ENCODE results near the gene OPRM1. TPM values are rescaled to one million over a fixed set of nuclear protein-coding genes. Genes with fewer than 3 reads are reported as not detected.

Gene OPRM1
- total RNA-seq, 1 experiment from 2014 or later, result not detected

- Histone ChIP-seq H3K14ac (ENCODE audit: insufficient read depth, low read length) (no peak overlapping the region), H3K9ac (ENCODE audit: extremely low read depth, insufficient read length, low read length) (no peak overlapping the region), H2AFZ (ENCODE audit: low read length) (no peak overlapping the region), H3K23me2 (ENCODE audit: insufficient read length, low read depth, low read length, poor library complexity, severe bottlenecking) (no peaks in the 10 kb centered on the region), H3K79me1 (ENCODE audit: insufficient read depth, low read depth, low read length, poor library complexity, severe bottlenecking) (no peaks in the 10 kb centered on the region), H2BK20ac (ENCODE audit: low read depth, low read length, poor library complexity, severe bottlenecking) (no peak overlapping the region), H3K23ac (ENCODE audit: insufficient read length, low read depth, low read length) (no peak overlapping the region), H3K4me1 (ENCODE audit: insufficient read depth, low read length) (peaks cover 12% of the 10 kb centered on the region; the same call in 1 of the 2 replicates), H3K9me3 (ENCODE audit: control insufficient read depth, low read depth, low read length) (no peaks in the 10 kb centered on the region), H3K4ac (ENCODE audit: low read depth, low read length) (no peak overlapping the region), H4K5ac (ENCODE audit: insufficient read length, low read depth, low read length) (no peak overlapping the region), H3K4me2 (ENCODE audit: insufficient read depth, insufficient read length, low read length) (peak overlapping the region; percentile 51), H3K27me3 (ENCODE audit: insufficient read depth, low read length) (no peaks in the 10 kb centered on the region), H2BK5ac (ENCODE audit: insufficient read length, low read length) (no peak overlapping the region), H3K27ac (ENCODE audit: insufficient read length, low read depth, low read length) (peak overlapping the region; percentile 27), H4K91ac (ENCODE audit: insufficient read length, low read depth, low read length) (no peak overlapping the region), H4K20me1 (ENCODE audit: control insufficient read depth, insufficient read depth, insufficient read length) (no peaks in the 10 kb centered on the region), H2BK120ac (ENCODE audit: low read depth, low read length, poor library complexity, severe bottlenecking) (no peak overlapping the region), H3T11ph (ENCODE audit: low read length) (no peak overlapping the region), H2BK12ac (ENCODE audit: insufficient read length, low read depth, low read length) (no peak overlapping the region), H2BK15ac (ENCODE audit: low read depth, low read length) (no peak overlapping the region), H3K79me2 (ENCODE audit: insufficient read depth, low read length) (no peaks in the 10 kb centered on the region), H4K8ac (replicated peaks; ENCODE audit: insufficient read length, low read depth, low read length) (no peak overlapping the region), H2AK5ac (ENCODE audit: insufficient read length, low read length) (no peak overlapping the region), H3K18ac (ENCODE audit: insufficient read length, low read depth, low read length) (no peak overlapping the region), H3K56ac (ENCODE audit: insufficient read length, low read depth, low read length) (no peak overlapping the region)
- Mint-ChIP-seq H3K27ac (peak overlapping the region in 2 of 3 experiments; percentile 7 to 91; a peak in 3 of 7 replicates), H3K9me3 (no peaks in the 10 kb centered on the region; a peak in 1 of 5 replicates), H3K4me3 (peak overlapping the region in 1 of 2 experiments; percentile 2; a peak in 1 of 5 replicates), H3K36me3 (ENCODE audit: insufficient read depth in 1 of 3, low read depth in 3 of 3) (no peaks in the 10 kb centered on the region; a peak in 1 of 7 replicates), H3K27me3 (ENCODE audit: low read depth) (no peaks in the 10 kb centered on the region), H3K4me1 (peaks cover 50 to 62% of the 10 kb centered on the region in 2 experiments)
- no peak for TF ChIP-seq CTCF (conservative IDR thresholded peaks at IDR 0.05)
- no peak for DNase-seq
- no CpG with 5 or more reads among the region's 7 CpGs for WGBS (ENCODE audit: extremely low coverage, insufficient read length, low lambda C conversion rate)
Observed at GRCh38 chr6:154246723-154247118, 207.7 kb downstream of the OPRM1 start.

Data from H9 (cell line).